HepG2 (cell line): Measurements from ENCODE around the gene INTS1. TPM values are rescaled to one million over a fixed set of nuclear protein-coding genes. Genes with fewer than 3 reads are reported as not detected.

ENCODE experiments used
- ATAC-seq: fragments of 200-7000 bp; cut with Tn5 transposase; 3 replicates; pipeline ENCODE4 v1.9.1; 2020; ENCODE audit warnings: mild to moderate bottlenecking, moderate library complexity
- BruUV-seq: library from RNA; stranded (reverse); fragments of 400-500 nt; replicated peaks from 2 replicates; lab custom pipeline; 2021; lab: Mats Ljungman, UMichigan
- CTCF ChIA-PET: fragments of 300-600 bp; formaldehyde crosslinking; extraction: SDS; loops from one replicate; lab custom pipeline; 2021; ENCODE audit warnings: low total read pairs, inconsistent platforms, low intra/inter-chr PET ratio; lab: Yijun Ruan, JAX
- POLR2A ChIA-PET: fragments of 350-600 bp; sonication (Branson Sonifier 250); formaldehyde crosslinking; loops from one replicate; lab custom pipeline; 2020; ENCODE audit warnings: antibody characterized with exemption, inconsistent platforms; lab: Yijun Ruan, JAX
- DNase-seq: peaks from one replicate; pipeline ENCODE4 v3.0.0-alpha.2; 2015; ENCODE audit warnings: low spot score
- FAIRE-seq: peaks from 3 replicates; lab custom pipeline; 2011; peaks lifted over from hg19 to GRCh38; lab: Jason Lieb, UNC
- H2AFZ ChIP-seq: one replicate; pipeline ENCODE4 v1.6.1; 2011; ENCODE audit warnings: low read length, inconsistent platforms
- H3K27ac ChIP-seq: fragments of 300-600 bp; 3 replicates; pipeline ENCODE4 v1.8.0; 2011; ENCODE audit warnings: mixed run types, mild to moderate bottlenecking, mixed read lengths, low read length, inconsistent platforms; ENCODE audit not compliant: insufficient read depth; ENCODE audit errors: extremely low read length
- H3K27me3 ChIP-seq, 2 experiments: fragments of 200-600 bp in 1 of 2; 2 replicates in 1 of 2; 3 replicates in 1 of 2; pipeline versions ENCODE4 v1.6.0 to v1.8.0; 2011; ENCODE audit warnings: low read length in 2 of 2, mild to moderate bottlenecking in 2 of 2, moderate library complexity in 2 of 2, inconsistent platforms in 1 of 2; ENCODE audit not compliant: insufficient read depth in 2 of 2, control insufficient read depth in 1 of 2
- H3K36me3 ChIP-seq, 2 experiments: fragments of 200-600 bp in 1 of 2; replicated peaks in 1 of 2; 2 replicates in 1 of 2; 3 replicates in 1 of 2; pipeline versions ENCODE4 v1.5.1 to v1.8.0; 2011; ENCODE audit warnings: low read length in 2 of 2, inconsistent platforms in 1 of 2; ENCODE audit not compliant: insufficient read depth in 2 of 2, control insufficient read depth in 1 of 2
- H3K4me1 ChIP-seq: 2 replicates; pipeline ENCODE4 v1.5.1; 2012; ENCODE audit warnings: low read length, inconsistent platforms; ENCODE audit not compliant: insufficient read depth
- H3K4me2 ChIP-seq: 2 replicates; pipeline ENCODE4 v1.6.0; 2011; ENCODE audit warnings: low read depth, low read length, inconsistent platforms
- H3K4me3 ChIP-seq, 3 experiments: fragments of 200-600 bp in 1 of 3; sonication (generic), shearing (Covaris generic) in 1 of 3; replicated peaks in 1 of 3; 2 replicates each; pipeline ENCODE4 v1.5.1; 2011 to 2016; ENCODE audit warnings: low read length in 3 of 3, inconsistent platforms in 2 of 3, low read depth in 2 of 3, mild to moderate bottlenecking in 2 of 3, control low read depth in 1 of 3, mixed read lengths in 1 of 3; ENCODE audit not compliant: insufficient read depth in 1 of 3
- H3K79me2 ChIP-seq: one replicate; pipeline ENCODE4 v1.6.1; 2011; ENCODE audit warnings: low read length, inconsistent platforms; ENCODE audit not compliant: insufficient read depth
- H3K9ac ChIP-seq: 2 replicates; pipeline ENCODE4 v1.6.0; 2011; ENCODE audit warnings: mild to moderate bottlenecking, low read depth, low read length, inconsistent platforms; ENCODE audit not compliant: insufficient read depth
- H3K9me3 ChIP-seq: 2 replicates; pipeline ENCODE4 v1.5.1; 2012; ENCODE audit warnings: mild to moderate bottlenecking, low read length
- H4K20me1 ChIP-seq: 2 replicates; pipeline ENCODE4 v1.6.0; 2011; ENCODE audit warnings: inconsistent platforms, mild to moderate bottlenecking, low read length, moderate library complexity; ENCODE audit not compliant: insufficient read depth
- AGO1 ChIP-seq: fragments of 200-400 bp; formaldehyde crosslinking; IDR thresholded peaks from 2 replicates; pipeline ENCODE4 v1.6.1; 2017; ENCODE audit warnings: mild to moderate bottlenecking, low read depth, low read length, moderate library complexity; ENCODE audit not compliant: poor library complexity, severe bottlenecking
- AGO2 ChIP-seq: fragments of 200-400 bp; formaldehyde crosslinking; optimal IDR thresholded peaks from 2 replicates; pipeline ENCODE3; 2017; ENCODE audit warnings: mild to moderate bottlenecking, low read depth, low read length, moderate library complexity
- HHEX ChIP-seq: IDR thresholded peaks from 2 replicates; pipeline ENCODE4 v1.6.1; 2016; ENCODE audit warnings: control low read depth
- JUNB ChIP-seq: sonication (generic); formaldehyde crosslinking; IDR thresholded peaks from 2 replicates; pipeline ENCODE4 v1.8.0; 2022; ENCODE audit warnings: missing genetic modification reagents, mild to moderate bottlenecking, borderline replicate concordance
- RFXAP ChIP-seq: sonication (generic); formaldehyde crosslinking; IDR thresholded peaks from 2 replicates; pipeline ENCODE4 v1.4.0; 2020; ENCODE audit warnings: missing genetic modification reagents, borderline replicate concordance
- U2AF1 ChIP-seq: fragments of 200-400 bp; formaldehyde crosslinking; optimal IDR thresholded peaks from 2 replicates; pipeline ENCODE3; 2017; ENCODE audit warnings: mild to moderate bottlenecking, low read depth, low read length
- U2AF2 ChIP-seq: fragments of 200-400 bp; formaldehyde crosslinking; IDR thresholded peaks from 2 replicates; pipeline ENCODE4 v1.6.1; 2017; ENCODE audit warnings: low read depth, mild to moderate bottlenecking, low read length
- ZFP36L2 ChIP-seq: sonication (generic); formaldehyde crosslinking; IDR thresholded peaks from 2 replicates; pipeline ENCODE4 v1.4.0; 2020; ENCODE audit warnings: missing genetic modification reagents
- ZFP82 ChIP-seq: sonication (generic); formaldehyde crosslinking; IDR thresholded peaks from 2 replicates; pipeline ENCODE4 v1.5.1; 2020; ENCODE audit warnings: mild to moderate bottlenecking, missing genetic modification reagents, borderline replicate concordance
- ZNF431 ChIP-seq: sonication (generic); formaldehyde crosslinking; IDR thresholded peaks from 2 replicates; pipeline ENCODE4 v1.9.0; 2022; ENCODE audit warnings: missing genetic modification reagents, low read depth, mild to moderate bottlenecking, borderline replicate concordance
- ZNF768 ChIP-seq: sonication (generic); formaldehyde crosslinking; IDR thresholded peaks from 2 replicates; pipeline ENCODE4 v1.4.0; 2020; ENCODE audit warnings: missing genetic modification reagents
- ZNF883 ChIP-seq: sonication (generic); formaldehyde crosslinking; IDR thresholded peaks from 2 replicates; pipeline ENCODE4 v1.5.1; 2020; ENCODE audit warnings: mild to moderate bottlenecking, missing genetic modification reagents; ENCODE audit errors: not compliant biosample characterization
- WGBS: methylation state at CpG from one replicate; pipeline ENCODE4 v1.1.6; 2017; ENCODE audit warnings: low lambda C conversion rate; 5-methylcytosine and 5-hydroxymethylcytosine counted together
- in situ Hi-C: cut with HindIII; loops from 2 replicates; pipeline ENCODE4 v1.10.0; 2017; ENCODE audit warnings: low pct_unique_long_range_greater_than_20kb; ENCODE audit not compliant: extremely low pct_ligation_motif_present
- intact Hi-C: fragments of 100-400 bp; cut with micrococcal nuclease; formaldehyde crosslinking; loops from one replicate; pipeline ENCODE4 v1.10.0; 2022; ENCODE audit not compliant: unreplicated experiment
- polyA plus RNA-seq, 8 experiments: library from polyadenylated mRNA; depleted of rRNA in 3 of 8; stranded (reverse) in 7 of 8; unstranded in 1 of 8; fragments of >200 nt; fragmentation: Illumina TruSeq in 4 of 8; extraction: Trizol in 4 of 8; gene quantifications; 2 replicates each; pipeline versions ENCODE4 v1.2.1 to v1.2.3, GENCODE V29; 2011 to 2016; ENCODE audit warnings: low read depth in 4 of 8, missing spikeins in 1 of 8, mixed read lengths in 1 of 8; ENCODE audit not compliant: insufficient read depth in 1 of 8
- total RNA-seq, 5 experiments: library from RNA; depleted of rRNA; stranded (reverse); fragments of >200 nt; fragmentation: Illumina TruSeq; extraction: Trizol; gene quantifications; 2 replicates each; pipeline ENCODE4 v1.2.3, GENCODE V29; 2016; ENCODE audit warnings: low read depth in 1 of 5
- TF ChIP-seq, protein P1 (sequence below): sonication (generic); formaldehyde crosslinking; IDR thresholded peaks from 2 replicates; pipeline ENCODE4 v1.8.1; 2022; ENCODE audit warnings: mild to moderate bottlenecking, missing genetic modification reagents
- TF ChIP-seq, protein P2 (sequence below): sonication (generic); formaldehyde crosslinking; conservative IDR thresholded peaks from 2 replicates; pipeline ENCODE4 v1.8.0; 2022; ENCODE audit warnings: missing genetic modification reagents

The INTS1 gene
- total and polyA plus RNA-seq, 2 of the 13 experiments (the other 11 are each of a cell fraction or from before 2014, with no cell fraction given): 13.7 to 29.0 TPM

GRCh38 chr7:1431226-1431625, 73.0 kb downstream of the INTS1 start:
- Histone ChIP-seq H3K4me2 (no peak overlapping the region), H4K20me1 (no peaks in the 10 kb centered on the region), H2AFZ (no peak overlapping the region), H3K4me3 (no peak overlapping the region), H3K27ac (no peak overlapping the region), H3K27me3 (peaks cover 3 to 10% of the 10 kb centered on the region in 2 experiments; a peak in 1 of 5 replicates), H3K9me3 (no peaks in the 10 kb centered on the region), H3K79me2 (no peaks in the 10 kb centered on the region), H3K4me1 (peaks cover 47% of the 10 kb centered on the region)
- ChIA-PET POLR2A (no interaction called here), CTCF (interaction anchor here (1.1 kb wide), 1 partner anchor 205 kb away, joined by 4 read pairs; no protein-coding TSS in a partner anchor)
- intact Hi-C loops: no loop called here
- BruUV-seq: no TSS peak
- ATAC-seq (peak; percentile 42), DNase-seq (no peak)
- TF ChIP-seq, protein P1, sequence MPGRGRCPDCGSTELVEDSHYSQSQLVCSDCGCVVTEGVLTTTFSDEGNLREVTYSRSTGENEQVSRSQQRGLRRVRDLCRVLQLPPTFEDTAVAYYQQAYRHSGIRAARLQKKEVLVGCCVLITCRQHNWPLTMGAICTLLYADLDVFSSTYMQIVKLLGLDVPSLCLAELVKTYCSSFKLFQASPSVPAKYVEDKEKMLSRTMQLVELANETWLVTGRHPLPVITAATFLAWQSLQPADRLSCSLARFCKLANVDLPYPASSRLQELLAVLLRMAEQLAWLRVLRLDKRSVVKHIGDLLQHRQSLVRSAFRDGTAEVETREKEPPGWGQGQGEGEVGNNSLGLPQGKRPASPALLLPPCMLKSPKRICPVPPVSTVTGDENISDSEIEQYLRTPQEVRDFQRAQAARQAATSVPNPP (CRISPR knock-in tag): no peak
- peak; percentile 30 for TF ChIP-seq ZNF883
- TF ChIP-seq, all 625 proteins: peak for 1
- Histone ChIP-seq H3K9ac (no peak overlapping the region), H3K36me3 (no peaks in the 10 kb centered on the region)
- WGBS: no CpG with 5 or more reads among the region's 10 CpGs
- no peak for FAIRE-seq
- in situ Hi-C loops: loop anchor here (5.0 kb wide), 1 partner anchor 36 kb away; no protein-coding TSS in a partner anchor

DNA sequence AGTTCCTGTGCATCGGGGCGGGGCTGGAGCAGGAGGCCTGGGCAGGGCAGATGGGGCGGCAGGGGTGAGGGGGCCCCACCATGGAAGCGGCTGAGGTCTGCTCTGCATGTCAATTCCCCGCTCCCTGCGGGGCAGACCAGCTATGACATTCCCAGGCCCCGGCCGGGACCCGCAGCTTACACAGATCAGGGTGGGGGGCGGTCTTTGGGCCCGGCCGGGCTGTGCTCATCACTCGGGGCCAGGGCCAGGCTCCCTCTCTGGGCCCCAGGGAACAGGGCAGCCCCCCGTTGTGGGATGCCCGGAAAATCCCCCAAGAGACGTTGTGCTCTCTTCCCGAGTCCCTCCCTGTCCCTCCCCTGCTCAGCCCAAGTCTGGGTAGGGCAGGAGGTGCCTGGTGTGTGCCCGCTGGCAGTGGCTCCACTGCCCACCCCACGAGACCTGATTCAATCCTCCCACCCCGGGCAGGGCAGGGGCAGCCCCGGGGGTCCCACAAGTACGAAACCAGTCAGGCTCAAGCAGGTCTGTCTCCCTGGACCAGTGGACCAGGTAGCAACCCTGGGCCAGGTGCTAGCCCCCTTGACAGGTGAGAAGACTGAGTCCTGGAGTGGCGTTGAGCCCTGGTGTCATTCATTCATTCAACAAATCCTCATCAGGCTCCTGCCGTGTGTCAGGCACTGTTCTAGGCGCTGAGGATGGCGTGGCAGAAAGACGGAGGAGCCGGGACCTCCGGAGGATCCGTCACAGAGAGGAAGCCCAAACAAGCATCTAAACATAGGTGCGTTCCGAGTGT, 73.9 kb downstream of the INTS1 start:
- no peaks in the 10 kb centered on the region for H3K9me3 ChIP-seq
- peaks cover 54% of the 10 kb centered on the region for H3K4me1 ChIP-seq
- H3K27me3 ChIP-seq: peaks cover 3 to 10% of the 10 kb centered on the region in 2 experiments; a peak in 1 of 5 replicates
- no peaks in the 10 kb centered on the region for H3K36me3 ChIP-seq
- no peak for FAIRE-seq
- 49% methylated on average over 12 of the region's 32 CpGs for WGBS
- H2AFZ ChIP-seq: no peak overlapping the region
- no peak overlapping the region for H3K9ac ChIP-seq
- peak overlapping the region in 1 of 3 experiments; percentile 72; a peak in 1 of 6 replicates for H3K4me3 ChIP-seq
- no peak for ATAC-seq
- H4K20me1 ChIP-seq: no peaks in the 10 kb centered on the region
- in situ Hi-C loops: loop anchor here (5.0 kb wide), 1 partner anchor 37 kb away; no protein-coding TSS in a partner anchor
- intact Hi-C loops: no loop called here
- POLR2A ChIA-PET: interaction anchor here (1.5 kb wide), 1 partner anchor 8 kb away, joined by 3 read pairs; no protein-coding TSS in a partner anchor
- BruUV-seq: no TSS peak
- DNase-seq: no peak
- no peak overlapping the region for H3K27ac ChIP-seq
- CTCF ChIA-PET: interaction anchor here (1.1 kb wide), 1 partner anchor 204 kb away, joined by 4 read pairs; no protein-coding TSS in a partner anchor
- H3K79me2 ChIP-seq: no peaks in the 10 kb centered on the region
- peak overlapping the region; percentile 98; the same call in 1 of the 2 replicates for H3K4me2 ChIP-seq
- TF ChIP-seq AGO2 (peak; percentile 36), ZNF768 (peak; percentile 57; the same call in 1 of the 2 replicates), ZNF431 (CRISPR knock-in tag) (no peak), ZFP36L2 (CRISPR knock-in tag) (no peak), JUNB (no peak), ZFP82 (CRISPR knock-in tag) (no peak), U2AF2 (no peak), HHEX (CRISPR knock-in tag) (no peak), RFXAP (CRISPR knock-in tag) (no peak), U2AF1 (no peak), AGO1 (no peak)
- TF ChIP-seq, protein P2, sequence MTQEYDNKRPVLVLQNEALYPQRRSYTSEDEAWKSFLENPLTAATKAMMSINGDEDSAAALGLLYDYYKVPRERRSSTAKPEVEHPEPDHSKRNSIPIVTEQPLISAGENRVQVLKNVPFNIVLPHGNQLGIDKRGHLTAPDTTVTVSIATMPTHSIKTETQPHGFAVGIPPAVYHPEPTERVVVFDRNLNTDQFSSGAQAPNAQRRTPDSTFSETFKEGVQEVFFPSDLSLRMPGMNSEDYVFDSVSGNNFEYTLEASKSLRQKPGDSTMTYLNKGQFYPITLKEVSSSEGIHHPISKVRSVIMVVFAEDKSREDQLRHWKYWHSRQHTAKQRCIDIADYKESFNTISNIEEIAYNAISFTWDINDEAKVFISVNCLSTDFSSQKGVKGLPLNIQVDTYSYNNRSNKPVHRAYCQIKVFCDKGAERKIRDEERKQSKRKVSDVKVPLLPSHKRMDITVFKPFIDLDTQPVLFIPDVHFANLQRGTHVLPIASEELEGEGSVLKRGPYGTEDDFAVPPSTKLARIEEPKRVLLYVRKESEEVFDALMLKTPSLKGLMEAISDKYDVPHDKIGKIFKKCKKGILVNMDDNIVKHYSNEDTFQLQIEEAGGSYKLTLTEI (CRISPR knock-in tag): no peak
